GM19372 (cell line): ENCODE results near the gene LCLAT1.

Experiments
- ATAC-seq: cut with Tn5 transposase; IDR thresholded peaks from one replicate; pipeline ENCODE4 v1.9.1; 2021; ENCODE audit warnings: mild to moderate bottlenecking, low read depth, moderate library complexity; ENCODE audit not compliant: unreplicated experiment

Gene LCLAT1

DNA sequence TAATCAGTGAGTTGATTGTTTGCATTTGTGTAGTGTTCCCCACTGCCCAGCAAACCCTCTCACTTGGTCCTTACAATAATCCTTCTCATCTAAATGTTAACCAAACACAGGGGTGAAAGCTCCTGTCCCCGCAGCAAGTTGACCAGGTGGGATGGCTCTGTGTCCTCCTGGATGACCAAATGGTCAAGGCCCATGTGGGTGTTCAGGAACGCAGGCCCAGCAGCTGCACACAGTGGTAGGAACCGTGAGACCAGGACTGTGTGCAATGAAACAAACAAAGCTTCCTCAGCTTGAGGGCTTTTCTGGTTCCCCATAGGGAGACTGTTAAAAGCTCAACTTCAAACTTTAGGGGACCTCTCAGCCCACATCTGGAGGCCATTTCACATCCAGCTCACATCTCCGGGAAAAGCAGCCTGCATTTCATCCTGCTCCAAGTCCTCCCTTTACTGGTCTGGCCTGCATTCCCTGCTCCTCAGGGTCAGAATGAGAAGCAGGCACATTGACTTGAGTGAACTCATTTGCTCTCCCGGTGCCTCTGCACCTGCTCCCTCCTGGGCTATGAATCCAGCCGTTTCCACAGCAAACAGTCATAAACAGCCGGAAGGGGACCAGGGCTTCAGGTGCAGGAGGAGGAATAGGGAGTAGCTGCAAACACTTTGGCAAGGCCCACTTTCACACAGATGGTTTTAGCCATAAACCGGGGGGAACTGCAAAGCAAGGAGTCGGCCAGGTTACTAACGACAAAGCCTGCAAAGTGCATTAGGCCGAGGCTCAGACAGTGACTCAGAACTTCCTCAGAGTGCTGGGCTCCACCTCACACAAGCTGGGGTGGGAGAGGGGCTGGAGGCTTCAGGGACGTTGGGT lies 215.5 kb downstream of the LCLAT1 start:
- ATAC-seq: no peak

DNA sequence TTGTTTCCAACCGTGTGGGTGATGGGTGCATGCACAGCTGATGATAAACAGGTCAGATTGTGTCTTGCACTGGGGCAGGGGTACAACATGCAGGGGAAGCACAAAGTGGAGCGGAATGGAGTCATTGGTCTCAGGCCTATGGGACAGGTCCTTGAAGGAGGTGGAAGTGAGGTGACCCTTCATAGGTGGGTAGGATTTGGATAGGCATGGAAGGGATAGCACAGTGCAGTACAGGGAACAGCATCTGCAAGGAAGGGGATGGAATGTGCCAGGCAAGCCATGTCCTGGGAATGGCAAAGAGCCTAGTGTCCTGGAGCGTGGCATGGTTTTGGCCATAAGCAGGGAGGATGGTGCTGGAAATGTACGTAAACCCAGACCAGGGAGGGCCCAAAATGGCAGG lies 216.3 kb downstream of the LCLAT1 start:
- ATAC-seq: no peak

DNA sequence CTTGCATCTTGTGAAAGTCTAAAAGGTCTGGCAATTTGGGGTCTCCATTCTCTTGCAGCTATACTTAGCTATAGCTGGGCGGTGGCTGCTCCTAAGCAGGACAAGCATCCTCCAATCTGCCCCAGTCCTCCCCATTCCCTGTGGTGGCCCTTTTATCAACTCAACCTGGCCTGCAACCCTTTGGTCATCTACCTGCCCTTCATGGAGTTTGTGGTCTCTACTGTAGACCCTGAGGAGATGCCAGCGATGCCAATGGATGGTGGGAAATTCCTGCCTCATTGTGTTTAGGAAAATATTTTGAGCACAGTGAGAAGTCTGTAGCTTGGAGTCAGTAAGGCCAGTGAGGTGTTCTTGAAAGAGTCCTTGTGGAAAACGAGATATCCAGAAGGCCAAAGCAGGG lies 216.8 kb downstream of the LCLAT1 start:
- ATAC-seq: no peak

GRCh38 chr2:30664761-30665358 lies 217.8 kb downstream of the LCLAT1 start:
- no peak for ATAC-seq

DNA sequence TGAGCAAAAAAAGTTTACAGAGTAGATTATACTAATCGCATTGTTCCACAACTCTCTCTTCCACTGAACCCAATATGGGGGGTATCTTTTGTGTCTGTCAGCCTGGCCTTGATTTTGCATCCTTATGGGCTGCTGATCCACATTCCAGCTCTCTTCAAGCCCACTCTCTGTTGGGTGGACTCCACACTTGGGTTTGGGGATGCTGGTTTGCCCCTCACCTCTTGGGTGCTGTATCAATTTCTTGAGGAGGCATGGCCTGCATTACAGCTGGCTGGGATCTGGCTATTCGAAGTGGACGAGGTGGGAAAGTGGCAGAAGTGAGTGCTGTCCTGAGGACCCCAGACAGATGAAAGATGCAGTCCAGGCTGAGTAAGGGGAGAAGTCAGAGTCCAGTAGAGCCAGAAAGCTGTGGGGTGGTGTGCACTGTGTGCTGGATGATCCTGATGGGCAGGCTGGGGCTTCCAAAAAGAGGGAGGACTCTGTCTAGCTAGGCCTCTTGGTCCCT lies 218.8 kb downstream of the LCLAT1 start:
- ATAC-seq: no peak

- ATAC-seq: no peak
These were observed 219.3 kb downstream of the LCLAT1 start for GRCh38 chr2:30666266-30666874.

GRCh38 chr2:30670453-30670852 lies 223.4 kb downstream of the LCLAT1 start:
- no peak for ATAC-seq

- no peak for ATAC-seq
These were observed 226.1 kb downstream of the LCLAT1 start for GRCh38 chr2:30673127-30673526.

DNA sequence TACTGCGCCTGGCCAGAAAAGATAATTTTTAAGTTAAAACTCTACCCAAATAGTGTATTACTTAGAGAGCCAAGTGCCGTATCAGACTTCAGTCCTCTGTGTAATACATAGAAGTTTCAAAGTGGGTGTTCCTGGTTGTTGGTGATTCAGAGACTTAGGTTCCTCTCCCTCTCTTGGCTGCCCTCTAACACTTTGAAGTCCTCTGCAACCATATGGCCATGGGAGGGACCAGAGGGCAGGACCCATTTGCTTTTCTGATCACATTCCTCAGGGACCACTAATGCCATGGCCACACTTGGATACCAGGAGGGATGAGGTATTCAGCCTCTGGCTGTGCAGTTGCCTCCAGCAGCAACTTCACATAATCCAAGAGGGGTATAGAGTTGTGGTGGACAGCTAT lies 228.7 kb downstream of the LCLAT1 start:
- no peak for ATAC-seq

- ATAC-seq: no peak
These were observed 230.2 kb downstream of the LCLAT1 start for GRCh38 chr2:30677231-30677630.

DNA sequence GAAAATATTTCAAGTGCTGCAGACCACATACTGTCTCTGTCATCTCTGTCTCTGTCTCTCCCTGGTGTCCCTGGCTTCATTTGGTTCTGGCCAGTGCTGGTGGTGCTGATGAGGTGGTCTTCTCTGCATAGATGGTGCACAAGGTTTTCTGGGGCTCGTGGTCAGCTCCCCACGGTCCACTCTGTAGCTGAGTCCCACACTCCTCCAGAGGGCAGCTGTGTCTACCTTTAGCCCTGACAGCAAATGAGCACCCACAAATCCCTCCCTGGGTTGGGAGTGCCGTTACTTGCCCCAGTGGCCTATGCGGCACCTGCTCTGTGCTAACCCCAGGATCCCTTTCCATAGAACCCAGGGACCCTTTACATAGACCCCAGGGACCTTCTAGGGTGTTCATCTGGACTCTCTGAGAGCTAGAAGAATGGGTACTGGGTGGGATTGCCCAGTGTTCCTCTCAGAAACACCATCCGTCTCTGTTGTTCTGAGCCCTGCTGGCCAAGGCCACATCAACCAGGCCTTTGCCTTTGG lies 230.9 kb downstream of the LCLAT1 start:
- no peak for ATAC-seq

GRCh38 chr2:30678410-30679137 lies 231.5 kb downstream of the LCLAT1 start:
- no peak for ATAC-seq

- ATAC-seq: no peak
These were observed 232.5 kb downstream of the LCLAT1 start for GRCh38 chr2:30679426-30680088.

DNA sequence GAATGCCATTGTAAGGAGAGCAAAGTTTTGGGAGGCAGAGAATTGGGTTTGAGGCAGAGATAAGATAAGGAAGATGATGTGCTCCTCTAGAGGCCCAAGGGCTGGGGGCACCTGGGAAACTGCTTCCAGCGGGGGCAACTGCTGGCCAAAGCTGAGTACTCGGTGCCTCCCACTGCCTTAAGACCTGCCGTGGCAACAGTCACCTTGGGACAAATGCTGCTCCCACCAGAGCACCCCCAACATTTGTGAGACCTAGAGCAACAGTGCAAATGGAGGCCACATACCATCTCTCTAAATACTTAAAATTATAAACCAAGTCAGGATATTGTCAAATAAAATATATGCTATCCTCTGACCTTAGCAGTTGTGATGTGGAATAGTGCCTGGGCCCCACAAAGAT lies 233.1 kb downstream of the LCLAT1 start:
- ATAC-seq: no peak

- ATAC-seq: no peak
These were observed 234.0 kb downstream of the LCLAT1 start for GRCh38 chr2:30681022-30681421.

GRCh38 chr2:30683236-30683956 lies 236.3 kb downstream of the LCLAT1 start:
- ATAC-seq: no peak

- ATAC-seq: no peak
These were observed 237.0 kb downstream of the LCLAT1 start for GRCh38 chr2:30684026-30684425.

- no peak for ATAC-seq
These were observed 237.5 kb downstream of the LCLAT1 start for GRCh38 chr2:30684516-30684915.

GRCh38 chr2:30684996-30685395 lies 237.9 kb downstream of the LCLAT1 start:
- ATAC-seq: no peak
